ENCODE results near the gene GRIP2.

Gene GRIP2

GRCh38 chr3:14524311-14524711 is 15.8 kb downstream of the GRIP2 start:
- H3K27me3 ChIP-seq (ENCODE audit: insufficient read depth, insufficient read length) = no peaks in the 10 kb centered on the region
- peaks cover 6% of the 10 kb centered on the region for H3K36me3 ChIP-seq (ENCODE audit: insufficient read depth, insufficient read length, low read length)
- DNase-seq (ENCODE audit: low read depth, low spot score) = no peak
- peak overlapping the region; percentile 23 for H3K9ac ChIP-seq (ENCODE audit: insufficient read length, low read depth)
- H3K9me3 ChIP-seq (ENCODE audit: insufficient read depth, low read length) = no peaks in the 10 kb centered on the region
- TF ChIP-seq YY1 (IDR thresholded peaks at IDR 0.05; ENCODE audit: insufficient read depth, insufficient read length) = no peak
- no peak for TF ChIP-seq ZNF274 (IDR thresholded peaks at IDR 0.05; ENCODE audit: low read depth, low read length)
- no peak for TF ChIP-seq SUZ12 (IDR thresholded peaks at IDR 0.05; ENCODE audit: extremely low read depth, insufficient read depth, insufficient read length)
- H3K4me1 ChIP-seq (ENCODE audit: insufficient read depth, insufficient read length) = peaks cover 27% of the 10 kb centered on the region
- no peak overlapping the region for H3K4me3 ChIP-seq (ENCODE audit: insufficient read length, low read depth)

GRCh38 chr3:14523792-14524191 is 16.4 kb downstream of the GRIP2 start:
- H3K36me3 ChIP-seq (ENCODE audit: insufficient read depth, insufficient read length, low read length) = peaks cover 6% of the 10 kb centered on the region
- H3K4me3 ChIP-seq (ENCODE audit: insufficient read length, low read depth) = no peak overlapping the region
- peaks cover 27% of the 10 kb centered on the region for H3K4me1 ChIP-seq (ENCODE audit: insufficient read depth, insufficient read length)
- DNase-seq (ENCODE audit: low read depth, low spot score) = no peak
- H3K27me3 ChIP-seq (ENCODE audit: insufficient read depth, insufficient read length) = no peaks in the 10 kb centered on the region
- no peak for TF ChIP-seq SUZ12 (IDR thresholded peaks at IDR 0.05; ENCODE audit: extremely low read depth, insufficient read depth, insufficient read length)
- H3K9me3 ChIP-seq (ENCODE audit: insufficient read depth, low read length) = no peaks in the 10 kb centered on the region
- no peak overlapping the region for H3K9ac ChIP-seq (ENCODE audit: insufficient read length, low read depth)

- Histone ChIP-seq H3K4me3 (ENCODE audit: insufficient read length, low read depth) (no peak overlapping the region), H3K27me3 (ENCODE audit: insufficient read depth, insufficient read length) (no peaks in the 10 kb centered on the region), H3K9ac (ENCODE audit: insufficient read length, low read depth) (no peak overlapping the region), H3K36me3 (ENCODE audit: insufficient read depth, insufficient read length, low read length) (peaks cover 6% of the 10 kb centered on the region), H3K4me1 (ENCODE audit: insufficient read depth, insufficient read length) (peaks cover 32% of the 10 kb centered on the region), H3K9me3 (ENCODE audit: insufficient read depth, low read length) (no peaks in the 10 kb centered on the region)
- no peak for DNase-seq (ENCODE audit: low read depth, low spot score)
- TF ChIP-seq YY1 (IDR thresholded peaks at IDR 0.05; ENCODE audit: insufficient read depth, insufficient read length) (no peak), ZNF274 (IDR thresholded peaks at IDR 0.05; ENCODE audit: low read depth, low read length) (no peak)
Measured at GRCh38 chr3:14522768-14523167, 17.4 kb downstream of the GRIP2 start.

GRCh38 chr3:14522129-14522691 is 17.9 kb downstream of the GRIP2 start:
- TF ChIP-seq YY1 (IDR thresholded peaks at IDR 0.05; ENCODE audit: insufficient read depth, insufficient read length) (no peak), SUZ12 (IDR thresholded peaks at IDR 0.05; ENCODE audit: extremely low read depth, insufficient read depth, insufficient read length) (no peak), ZNF274 (IDR thresholded peaks at IDR 0.05; ENCODE audit: low read depth, low read length) (no peak)
- no peak for DNase-seq (ENCODE audit: low read depth, low spot score)
- H3K4me1 ChIP-seq (ENCODE audit: insufficient read depth, insufficient read length) = peaks cover 34% of the 10 kb centered on the region
- no peaks in the 10 kb centered on the region for H3K27me3 ChIP-seq (ENCODE audit: insufficient read depth, insufficient read length)
- no peak overlapping the region for H3K4me3 ChIP-seq (ENCODE audit: insufficient read length, low read depth)
- no peak overlapping the region for H3K9ac ChIP-seq (ENCODE audit: insufficient read length, low read depth)
- H3K9me3 ChIP-seq (ENCODE audit: insufficient read depth, low read length) = no peaks in the 10 kb centered on the region
- H3K36me3 ChIP-seq (ENCODE audit: insufficient read depth, insufficient read length, low read length) = peaks cover 6% of the 10 kb centered on the region

GRCh38 chr3:14521611-14522010 is 18.5 kb downstream of the GRIP2 start:
- no peak for DNase-seq (ENCODE audit: low read depth, low spot score)
- Histone ChIP-seq H3K9ac (ENCODE audit: insufficient read length, low read depth) (no peak overlapping the region), H3K4me1 (ENCODE audit: insufficient read depth, insufficient read length) (peaks cover 38% of the 10 kb centered on the region), H3K4me3 (ENCODE audit: insufficient read length, low read depth) (no peak overlapping the region), H3K27me3 (ENCODE audit: insufficient read depth, insufficient read length) (no peaks in the 10 kb centered on the region), H3K36me3 (ENCODE audit: insufficient read depth, insufficient read length, low read length) (peaks cover 6% of the 10 kb centered on the region), H3K9me3 (ENCODE audit: insufficient read depth, low read length) (no peaks in the 10 kb centered on the region)
- no peak for TF ChIP-seq ZNF274 (IDR thresholded peaks at IDR 0.05; ENCODE audit: low read depth, low read length)
- TF ChIP-seq SUZ12 (IDR thresholded peaks at IDR 0.05; ENCODE audit: extremely low read depth, insufficient read depth, insufficient read length) = no peak
- TF ChIP-seq YY1 (IDR thresholded peaks at IDR 0.05; ENCODE audit: insufficient read depth, insufficient read length) = no peak

- TF ChIP-seq YY1 (IDR thresholded peaks at IDR 0.05; ENCODE audit: insufficient read depth, insufficient read length) (no peak), SUZ12 (IDR thresholded peaks at IDR 0.05; ENCODE audit: extremely low read depth, insufficient read depth, insufficient read length) (no peak), ZNF274 (IDR thresholded peaks at IDR 0.05; ENCODE audit: low read depth, low read length) (no peak)
- no peak overlapping the region for H3K9ac ChIP-seq (ENCODE audit: insufficient read length, low read depth)
- no peak for DNase-seq (ENCODE audit: low read depth, low spot score)
- peaks cover 34% of the 10 kb centered on the region for H3K4me1 ChIP-seq (ENCODE audit: insufficient read depth, insufficient read length)
- no peak overlapping the region for H3K4me3 ChIP-seq (ENCODE audit: insufficient read length, low read depth)
- peaks cover 6% of the 10 kb centered on the region for H3K36me3 ChIP-seq (ENCODE audit: insufficient read depth, insufficient read length, low read length)
- H3K9me3 ChIP-seq (ENCODE audit: insufficient read depth, low read length) = no peaks in the 10 kb centered on the region
- H3K27me3 ChIP-seq (ENCODE audit: insufficient read depth, insufficient read length) = no peaks in the 10 kb centered on the region
Measured at GRCh38 chr3:14520967-14521366, 19.2 kb downstream of the GRIP2 start.

- Histone ChIP-seq H3K9ac (ENCODE audit: insufficient read length, low read depth) (no peak overlapping the region), H3K4me3 (ENCODE audit: insufficient read length, low read depth) (no peak overlapping the region), H3K4me1 (ENCODE audit: insufficient read depth, insufficient read length) (peaks cover 33% of the 10 kb centered on the region), H3K27me3 (ENCODE audit: insufficient read depth, insufficient read length) (no peaks in the 10 kb centered on the region), H3K9me3 (ENCODE audit: insufficient read depth, low read length) (no peaks in the 10 kb centered on the region), H3K36me3 (ENCODE audit: insufficient read depth, insufficient read length, low read length) (peaks cover 6% of the 10 kb centered on the region)
- TF ChIP-seq YY1 (IDR thresholded peaks at IDR 0.05; ENCODE audit: insufficient read depth, insufficient read length) (no peak), ZNF274 (IDR thresholded peaks at IDR 0.05; ENCODE audit: low read depth, low read length) (no peak), SUZ12 (IDR thresholded peaks at IDR 0.05; ENCODE audit: extremely low read depth, insufficient read depth, insufficient read length) (no peak)
- DNase-seq (ENCODE audit: low read depth, low spot score) = no peak
Measured at GRCh38 chr3:14520149-14520548, 20.0 kb downstream of the GRIP2 start.
